ENCODE data around the gene CTAGE8.
"Not testable (repeated sequence)": the region's sequence is repeated elsewhere in the genome, so short reads cannot be mapped to it uniquely, and the experiment has no call there.

Gene CTAGE8

GRCh38 chr7:144269188-144269587 is at the start of gene CTAGE8:
Gene CTAGE8 (minus strand): TSS chr7:144269288. CDS start chr7:144269250, 38 bp downstream.
- not testable (repeated sequence) for DNase-seq (ENCODE audit: low spot score)

- DNase-seq (ENCODE audit: low spot score) = not testable (repeated sequence)
Measured at GRCh38 chr7:144317537-144317936, 48.4 kb upstream of the CTAGE8 start.

GRCh38 chr7:144311872-144312469 is 42.9 kb upstream of the CTAGE8 start, which contains the start of gene OR2A1:
Gene OR2A1 (plus strand): TSS chr7:144312419. CDS start chr7:144318125, 5,706 bp downstream.
- not testable (repeated sequence) for DNase-seq (ENCODE audit: low spot score)

GRCh38 chr7:144311218-144311617 is 42.1 kb upstream of the CTAGE8 start:
- DNase-seq (ENCODE audit: low spot score) = not testable (repeated sequence)

- DNase-seq (ENCODE audit: low spot score) = not testable (repeated sequence)
Measured at GRCh38 chr7:144309702-144310101, 40.6 kb upstream of the CTAGE8 start.

GRCh38 chr7:144305156-144305555 is 36.1 kb upstream of the CTAGE8 start:
- DNase-seq (ENCODE audit: low spot score) = not testable (repeated sequence)

GRCh38 chr7:144303607-144304006 is 34.5 kb upstream of the CTAGE8 start:
- DNase-seq (ENCODE audit: low spot score) = not testable (repeated sequence)

- not testable (repeated sequence) for DNase-seq (ENCODE audit: low spot score)
Measured at GRCh38 chr7:144302578-144303303, 33.7 kb upstream of the CTAGE8 start.

GRCh38 chr7:144293794-144294499 is 24.9 kb upstream of the CTAGE8 start:
- not testable (repeated sequence) for DNase-seq (ENCODE audit: low spot score)

GRCh38 chr7:144292384-144293161 is 23.5 kb upstream of the CTAGE8 start:
- DNase-seq (ENCODE audit: low spot score) = not testable (repeated sequence)

GRCh38 chr7:144291607-144292006 is 22.5 kb upstream of the CTAGE8 start:
- not testable (repeated sequence) for DNase-seq (ENCODE audit: low spot score)

GRCh38 chr7:144287171-144287784 is 18.2 kb upstream of the CTAGE8 start:
- not testable (repeated sequence) for DNase-seq (ENCODE audit: low spot score)

- DNase-seq (ENCODE audit: low spot score) = not testable (repeated sequence)
Measured at GRCh38 chr7:144283716-144284115, 14.6 kb upstream of the CTAGE8 start.

- not testable (repeated sequence) for DNase-seq (ENCODE audit: low spot score)
Measured at GRCh38 chr7:144282490-144282889, 13.4 kb upstream of the CTAGE8 start.

GRCh38 chr7:144281981-144282380 is 12.9 kb upstream of the CTAGE8 start:
- not testable (repeated sequence) for DNase-seq (ENCODE audit: low spot score)

GRCh38 chr7:144280010-144280409 is 10.9 kb upstream of the CTAGE8 start:
- not testable (repeated sequence) for DNase-seq (ENCODE audit: low spot score)

GRCh38 chr7:144275281-144275680 is 6.2 kb upstream of the CTAGE8 start:
- not testable (repeated sequence) for DNase-seq (ENCODE audit: low spot score)

GRCh38 chr7:144264692-144265091 is 4.4 kb downstream of the CTAGE8 start, which contains the start of gene OR2A7:
Gene OR2A7 (minus strand): TSS chr7:144264792. CDS start chr7:144259628, 5,164 bp downstream.
- not testable (repeated sequence) for DNase-seq (ENCODE audit: low spot score)

GRCh38 chr7:144262128-144262527 is 7.0 kb downstream of the CTAGE8 start:
- not testable (repeated sequence) for DNase-seq (ENCODE audit: low spot score)

GRCh38 chr7:144259067-144259466 is 10.0 kb downstream of the CTAGE8 start:
- DNase-seq (ENCODE audit: low spot score) = not testable (repeated sequence)

GRCh38 chr7:144256112-144256511 is 13.0 kb downstream of the CTAGE8 start:
- no peak for DNase-seq (ENCODE audit: low spot score)
